Mucosa of descending colon (tissue), 3 donors: ENCODE data around the gene SYK. TPM values are rescaled to one million over a fixed set of nuclear protein-coding genes. Genes with fewer than 3 reads are reported as not detected.

ENCODE experiments used
- ATAC-seq: fragments of 200-7000 bp; cut with Tn5 transposase; one replicate; pipeline ENCODE4 v1.9.1; 2020; ENCODE audit warnings: mild to moderate bottlenecking, moderate library complexity
- DNase-seq, 3 donors: peaks; one replicate each; pipeline ENCODE4 v3.0.0-alpha.2; 2020
- H3K36me3 ChIP-seq: fragments of 200-600 bp; one replicate; pipeline ENCODE4 v1.8.0; 2021; ENCODE audit warnings: low read depth, mild to moderate bottlenecking
- H3K4me1 ChIP-seq: fragments of 200-600 bp; one replicate; pipeline ENCODE4 v1.8.0; 2021; ENCODE audit warnings: low read depth, mild to moderate bottlenecking
- H3K4me3 ChIP-seq: fragments of 200-600 bp; one replicate; pipeline ENCODE4 v1.8.0; 2021; ENCODE audit warnings: mild to moderate bottlenecking
- H3K9me3 ChIP-seq: fragments of 200-600 bp; one replicate; pipeline ENCODE4 v1.8.0; 2021; ENCODE audit warnings: mild to moderate bottlenecking
- CTCF ChIP-seq: fragments of 200-600 bp; IDR thresholded peaks from one replicate; pipeline ENCODE4 v1.8.0; 2022; ENCODE audit warnings: antibody characterized with exemption, mild to moderate bottlenecking
- intact Hi-C, 2 donors: fragments of 100-400 bp; cut with DNase I in 1 of 2; cut with micrococcal nuclease in 1 of 2; formaldehyde crosslinking; loops; one replicate each; pipeline versions ENCODE4 v1.11.0 to v1.11.1; 2022; cut with DNase I, micrococcal nuclease
- total RNA-seq, 3 donors: library from RNA; stranded (reverse); fragmentation: NEBNext Ultra II Directional in 2 of 3; extraction: Animal tissue kit (Norgen Biotek cat#: 25700) in 2 of 3; gene quantifications; one replicate each; pipeline versions ENCODE4 v1.2.1 to v1.2.4, GENCODE V29; 2021 to 2023
- donor health status: DM: no; HTN: no; CAD: no; lungs with moderate emphysema.
- donor health status: DM: no; HTN: no; CAD: no.
- donor health status: DM: no; HTN: yes; CAD: no.

The SYK gene
- total RNA-seq, 3 donors from 2014 or later: 29.0 to 59.5 (median 43.4) TPM

GRCh38 chr9:90872835-90873294 lies 71.2 kb downstream of the SYK start:
- no peak for DNase-seq
- ATAC-seq: no peak
- H3K36me3 ChIP-seq: no peaks in the 10 kb centered on the region
- no peaks in the 10 kb centered on the region for H3K4me1 ChIP-seq
- H3K4me3 ChIP-seq: no peak overlapping the region
- no peaks in the 10 kb centered on the region for H3K9me3 ChIP-seq
- no peak for TF ChIP-seq CTCF
- intact Hi-C loops: loop anchor here in 1 of 2 donors (10.0 kb wide), 1 partner anchor 98 kb away; no protein-coding TSS in a partner anchor

DNA sequence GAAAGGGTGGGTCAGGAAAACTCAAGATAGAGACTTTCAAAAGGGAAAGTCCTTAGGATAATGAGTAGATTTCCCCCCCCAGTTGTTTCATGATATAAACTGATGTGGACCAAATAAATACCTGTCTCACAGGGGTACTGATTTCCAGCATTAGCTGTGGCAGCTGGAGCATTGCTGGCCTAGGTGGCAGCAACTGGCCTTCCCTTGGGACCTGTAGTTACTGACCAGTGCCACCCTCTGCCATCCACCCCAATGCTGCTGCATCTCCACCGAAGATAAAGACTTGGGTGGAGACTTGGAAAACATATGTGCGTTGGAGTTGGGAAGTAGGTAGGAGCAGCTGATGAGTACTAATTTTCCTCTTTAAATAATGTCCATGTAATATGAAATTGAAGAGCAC lies 71.8 kb downstream of the SYK start:
- no peak overlapping the region for H3K4me3 ChIP-seq
- H3K36me3 ChIP-seq: no peaks in the 10 kb centered on the region
- intact Hi-C loops: loop anchor here in 1 of 2 donors (10.0 kb wide), 1 partner anchor 99 kb away; no protein-coding TSS in a partner anchor
- no peak for ATAC-seq
- no peaks in the 10 kb centered on the region for H3K4me1 ChIP-seq
- no peak for TF ChIP-seq CTCF
- DNase-seq: no peak
- H3K9me3 ChIP-seq: no peaks in the 10 kb centered on the region

DNA sequence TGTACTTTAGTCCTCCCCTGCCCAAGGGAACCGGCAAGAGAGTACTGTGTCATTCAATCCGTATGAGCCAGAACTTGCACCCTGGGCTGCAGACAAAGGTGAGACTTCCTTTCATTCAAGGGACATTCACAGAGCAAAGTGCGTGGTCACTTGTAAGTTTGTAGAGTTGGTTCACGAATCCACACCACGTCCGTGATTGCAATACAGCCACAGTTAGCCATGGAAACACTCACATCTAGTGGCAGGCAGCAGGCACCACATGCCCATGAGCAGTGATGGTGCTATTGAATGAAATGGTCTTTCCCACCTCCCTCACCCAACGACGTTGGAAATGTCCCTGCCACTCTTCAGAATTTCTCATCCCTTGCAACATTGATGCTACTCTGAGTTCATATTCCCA lies 72.6 kb downstream of the SYK start:
- H3K36me3 ChIP-seq: no peaks in the 10 kb centered on the region
- H3K4me1 ChIP-seq: no peaks in the 10 kb centered on the region
- intact Hi-C loops: loop anchor here in 1 of 2 donors (10.0 kb wide), 1 partner anchor 99 kb away; no protein-coding TSS in a partner anchor
- no peaks in the 10 kb centered on the region for H3K9me3 ChIP-seq
- H3K4me3 ChIP-seq: no peak overlapping the region
- DNase-seq: no peak
- ATAC-seq: no peak
- TF ChIP-seq CTCF: no peak

GRCh38 chr9:90878562-90878961 lies 76.9 kb downstream of the SYK start:
- Histone ChIP-seq H3K9me3 (no peaks in the 10 kb centered on the region), H3K36me3 (no peaks in the 10 kb centered on the region), H3K4me1 (no peaks in the 10 kb centered on the region), H3K4me3 (no peak overlapping the region)
- DNase-seq: no peak
- ATAC-seq: no peak
- no peak for TF ChIP-seq CTCF
- intact Hi-C loops: loop anchor here in 1 of 2 donors (10.0 kb wide), 1 partner anchor 104 kb away; no protein-coding TSS in a partner anchor

- Histone ChIP-seq H3K9me3 (no peaks in the 10 kb centered on the region), H3K36me3 (no peaks in the 10 kb centered on the region), H3K4me1 (no peaks in the 10 kb centered on the region), H3K4me3 (no peak overlapping the region)
- intact Hi-C loops: no loop called here
- TF ChIP-seq CTCF: no peak
- ATAC-seq (no peak), DNase-seq (no peak)
Measured at GRCh38 chr9:90880066-90880465, 78.4 kb downstream of the SYK start.

DNA sequence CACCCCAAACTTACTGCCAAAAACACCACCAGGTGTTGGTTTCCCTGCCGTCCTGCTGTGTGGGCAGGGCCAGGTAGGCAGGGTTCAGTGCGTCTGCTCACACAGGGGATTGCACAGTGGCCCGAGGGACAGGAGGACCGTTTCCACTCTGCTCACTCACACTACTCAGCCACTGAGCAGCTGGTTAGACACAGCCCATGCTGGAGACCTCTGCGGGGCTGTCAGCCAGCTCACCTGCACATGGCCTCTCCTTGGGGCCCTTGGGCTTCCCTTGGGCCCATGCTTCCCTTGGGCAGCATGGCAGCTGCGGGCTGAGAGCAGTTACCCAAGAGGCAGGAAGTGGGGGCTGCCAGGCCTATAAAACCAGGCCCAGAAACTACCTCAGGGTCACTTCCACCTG lies 79.0 kb downstream of the SYK start:
- Histone ChIP-seq H3K9me3 (no peaks in the 10 kb centered on the region), H3K36me3 (no peaks in the 10 kb centered on the region), H3K4me1 (no peaks in the 10 kb centered on the region), H3K4me3 (no peak overlapping the region)
- ATAC-seq: no peak
- intact Hi-C loops: no loop called here
- TF ChIP-seq CTCF: no peak
- no peak for DNase-seq
